WTC11 (cell line): ENCODE data around the gene DNAAF8. TPM values are rescaled to one million over a fixed set of nuclear protein-coding genes. Genes with fewer than 3 reads are reported as not detected.

Source experiments
- ATAC-seq: fragments of 200-7000 bp; cut with Tn5 transposase; 2 replicates; pipeline ENCODE4 v1.10.0; 2021; ENCODE audit warnings: mild to moderate bottlenecking, moderate library complexity
- CTCF ChIA-PET: fragments of 300-600 bp; sonication (Branson Sonifier 250); formaldehyde crosslinking; loops from one replicate; lab custom pipeline; 2021; ENCODE audit warnings: antibody characterized with exemption; lab: Charles Lee
- POLR2A ChIA-PET: fragments of 350-600 bp; sonication (Branson Sonifier 250); formaldehyde crosslinking; loops from one replicate; lab custom pipeline; 2021; ENCODE audit warnings: antibody characterized with exemption; lab: Charles Lee
- DNase-seq: peaks from one replicate; pipeline ENCODE4 v3.0.0; 2021; ENCODE audit warnings: low spot score
- H3K27ac Mint-ChIP-seq: 2 replicates; pipeline ENCODE4 v1.8.0; 2021; ENCODE audit warnings: mixed read lengths
- H3K27me3 Mint-ChIP-seq: 2 replicates; pipeline ENCODE4 v1.8.0; 2021; ENCODE audit warnings: low read depth, mild to moderate bottlenecking, moderate library complexity, mixed read lengths
- H3K36me3 Mint-ChIP-seq: 2 replicates; pipeline ENCODE4 v1.8.0; 2021; ENCODE audit warnings: mixed read lengths
- H3K4me1 Mint-ChIP-seq: 2 replicates; pipeline ENCODE4 v1.8.0; 2022; ENCODE audit warnings: mixed read lengths
- H3K4me3 Mint-ChIP-seq: 2 replicates; pipeline ENCODE4 v1.8.0; 2021; ENCODE audit warnings: mild to moderate bottlenecking, moderate library complexity, mixed read lengths
- H3K9me3 Mint-ChIP-seq: 2 replicates; pipeline ENCODE4 v1.8.0; 2021; ENCODE audit warnings: mixed read lengths
- ELF4 ChIP-seq: sonication (generic); formaldehyde crosslinking; IDR thresholded peaks from 2 replicates; pipeline ENCODE4 v1.8.1; 2022; ENCODE audit warnings: low read depth, mild to moderate bottlenecking, moderate library complexity, missing genetic modification reagents
- GRHL2 ChIP-seq: fragments of 250-450 bp; sonication (Bioruptor Pico); IDR thresholded peaks from 2 replicates; pipeline ENCODE4 v1.8.0; 2022; ENCODE audit warnings: mild to moderate bottlenecking, moderate library complexity; ENCODE audit not compliant: insufficient replicate concordance, severe bottlenecking
- JAZF1 ChIP-seq: fragments of 250-450 bp; sonication (Bioruptor Pico); IDR thresholded peaks from 2 replicates; pipeline ENCODE4 v1.9.0; 2021; ENCODE audit warnings: moderate library complexity, mild to moderate bottlenecking, inconsistent platforms
- NFYB ChIP-seq: sonication (generic); formaldehyde crosslinking; conservative IDR thresholded peaks from 2 replicates; pipeline ENCODE4 v1.8.0; 2022; ENCODE audit warnings: low read depth, missing genetic modification reagents
- SMAD4 ChIP-seq: sonication (generic); formaldehyde crosslinking; IDR thresholded peaks from 2 replicates; pipeline ENCODE4 v1.8.0; 2022; ENCODE audit warnings: mild to moderate bottlenecking, missing genetic modification reagents
- SP1 ChIP-seq: sonication (generic); formaldehyde crosslinking; conservative IDR thresholded peaks from 2 replicates; pipeline ENCODE4 v1.8.1; 2022; ENCODE audit warnings: missing genetic modification reagents
- TEAD1 ChIP-seq: sonication (generic); formaldehyde crosslinking; IDR thresholded peaks from 2 replicates; pipeline ENCODE4 v1.8.0; 2022; ENCODE audit warnings: mild to moderate bottlenecking, missing genetic modification reagents
- TEAD4 ChIP-seq: sonication (generic); formaldehyde crosslinking; IDR thresholded peaks from 2 replicates; pipeline ENCODE4 v1.8.0; 2022; ENCODE audit warnings: mild to moderate bottlenecking, missing genetic modification reagents
- TP53 ChIP-seq: sonication (generic); formaldehyde crosslinking; IDR thresholded peaks from 2 replicates; pipeline ENCODE4 v1.8.1; 2023; ENCODE audit warnings: mild to moderate bottlenecking, missing genetic modification reagents
- ZNF138 ChIP-seq: sonication (generic); formaldehyde crosslinking; conservative IDR thresholded peaks from 2 replicates; pipeline ENCODE4 v1.8.1; 2022; ENCODE audit warnings: mild to moderate bottlenecking, moderate library complexity, missing genetic modification reagents
- total RNA-seq: library from RNA; stranded (reverse); gene quantifications from 3 replicates; pipeline ENCODE4 v1.2.3, GENCODE V29; 2021
- TF ChIP-seq, protein P1 (sequence below): sonication (generic); formaldehyde crosslinking; conservative IDR thresholded peaks from 2 replicates; pipeline ENCODE4 v1.8.1; 2022; ENCODE audit warnings: mild to moderate bottlenecking, missing genetic modification reagents
- TF ChIP-seq, protein P2 (sequence below): sonication (generic); formaldehyde crosslinking; IDR thresholded peaks from 2 replicates; pipeline ENCODE4 v1.8.0; 2023; ENCODE audit warnings: missing genetic modification reagents, mild to moderate bottlenecking, borderline replicate concordance
- TF ChIP-seq, protein P3 (sequence below): sonication (generic); formaldehyde crosslinking; conservative IDR thresholded peaks from 2 replicates; pipeline ENCODE4 v1.8.1; 2023; ENCODE audit warnings: mild to moderate bottlenecking, low read depth, missing genetic modification reagents, moderate library complexity
- TF ChIP-seq, protein P4 (sequence below): sonication (generic); formaldehyde crosslinking; IDR thresholded peaks from 2 replicates; pipeline ENCODE4 v1.8.0; 2022; ENCODE audit warnings: missing genetic modification reagents
- TF ChIP-seq, protein P5 (sequence below): sonication (generic); formaldehyde crosslinking; IDR thresholded peaks from 2 replicates; pipeline ENCODE4 v1.8.1; 2023; ENCODE audit warnings: mild to moderate bottlenecking, missing genetic modification reagents, borderline replicate concordance

The DNAAF8 gene
- total RNA-seq, 1 experiment from 2014 or later, result 0.09 TPM

DNA sequence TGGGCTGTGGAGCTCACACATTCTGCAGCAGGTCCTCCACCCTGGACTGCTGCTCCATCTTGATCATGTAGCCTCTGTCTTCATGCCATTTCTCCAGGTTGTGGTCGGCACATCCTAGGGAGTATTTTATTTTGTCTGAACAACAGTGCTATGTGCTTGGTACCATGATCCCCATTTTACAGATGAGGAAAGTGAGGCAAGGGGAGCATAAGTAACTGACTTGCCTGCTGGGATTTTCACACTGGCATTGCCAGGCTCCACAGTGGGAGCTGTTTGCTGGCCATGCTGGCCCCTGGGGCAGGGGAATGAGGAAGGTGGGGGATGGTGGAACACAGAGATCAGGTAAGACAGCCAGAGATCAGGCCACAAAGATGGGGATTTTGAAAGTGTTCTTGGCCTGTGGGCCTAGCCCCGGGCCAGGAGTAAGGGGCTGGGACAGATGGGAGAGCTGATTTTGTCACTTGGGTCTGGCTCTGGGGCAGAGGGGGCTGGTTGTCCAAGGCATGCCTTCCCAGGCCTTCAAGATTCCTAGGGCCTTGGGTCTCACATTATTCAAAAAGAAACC, 41.9 kb downstream of the DNAAF8 start:
- Mint-ChIP-seq H3K4me1 (no peaks in the 10 kb centered on the region), H3K27me3 (no peaks in the 10 kb centered on the region), H3K4me3 (no peak overlapping the region), H3K36me3 (no peaks in the 10 kb centered on the region), H3K9me3 (no peaks in the 10 kb centered on the region), H3K27ac (no peak overlapping the region)
- ChIA-PET POLR2A (no interaction called here), CTCF (interaction anchor here (0.7 to 1.2 kb wide), 2 partner anchors 11 to 32 kb away, joined by 3 read pairs; partner anchors contain the start of gene SEPTIN12)
- DNase-seq, result no peak
- ATAC-seq, result no peak
- TF ChIP-seq GRHL2 (CRISPR knock-in tag) (no peak), ZNF138 (no peak)
- TF ChIP-seq, protein P1, sequence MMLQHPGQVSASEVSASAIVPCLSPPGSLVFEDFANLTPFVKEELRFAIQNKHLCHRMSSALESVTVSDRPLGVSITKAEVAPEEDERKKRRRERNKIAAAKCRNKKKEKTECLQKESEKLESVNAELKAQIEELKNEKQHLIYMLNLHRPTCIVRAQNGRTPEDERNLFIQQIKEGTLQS (CRISPR knock-in tag), result no peak
- TF ChIP-seq, protein P2, sequence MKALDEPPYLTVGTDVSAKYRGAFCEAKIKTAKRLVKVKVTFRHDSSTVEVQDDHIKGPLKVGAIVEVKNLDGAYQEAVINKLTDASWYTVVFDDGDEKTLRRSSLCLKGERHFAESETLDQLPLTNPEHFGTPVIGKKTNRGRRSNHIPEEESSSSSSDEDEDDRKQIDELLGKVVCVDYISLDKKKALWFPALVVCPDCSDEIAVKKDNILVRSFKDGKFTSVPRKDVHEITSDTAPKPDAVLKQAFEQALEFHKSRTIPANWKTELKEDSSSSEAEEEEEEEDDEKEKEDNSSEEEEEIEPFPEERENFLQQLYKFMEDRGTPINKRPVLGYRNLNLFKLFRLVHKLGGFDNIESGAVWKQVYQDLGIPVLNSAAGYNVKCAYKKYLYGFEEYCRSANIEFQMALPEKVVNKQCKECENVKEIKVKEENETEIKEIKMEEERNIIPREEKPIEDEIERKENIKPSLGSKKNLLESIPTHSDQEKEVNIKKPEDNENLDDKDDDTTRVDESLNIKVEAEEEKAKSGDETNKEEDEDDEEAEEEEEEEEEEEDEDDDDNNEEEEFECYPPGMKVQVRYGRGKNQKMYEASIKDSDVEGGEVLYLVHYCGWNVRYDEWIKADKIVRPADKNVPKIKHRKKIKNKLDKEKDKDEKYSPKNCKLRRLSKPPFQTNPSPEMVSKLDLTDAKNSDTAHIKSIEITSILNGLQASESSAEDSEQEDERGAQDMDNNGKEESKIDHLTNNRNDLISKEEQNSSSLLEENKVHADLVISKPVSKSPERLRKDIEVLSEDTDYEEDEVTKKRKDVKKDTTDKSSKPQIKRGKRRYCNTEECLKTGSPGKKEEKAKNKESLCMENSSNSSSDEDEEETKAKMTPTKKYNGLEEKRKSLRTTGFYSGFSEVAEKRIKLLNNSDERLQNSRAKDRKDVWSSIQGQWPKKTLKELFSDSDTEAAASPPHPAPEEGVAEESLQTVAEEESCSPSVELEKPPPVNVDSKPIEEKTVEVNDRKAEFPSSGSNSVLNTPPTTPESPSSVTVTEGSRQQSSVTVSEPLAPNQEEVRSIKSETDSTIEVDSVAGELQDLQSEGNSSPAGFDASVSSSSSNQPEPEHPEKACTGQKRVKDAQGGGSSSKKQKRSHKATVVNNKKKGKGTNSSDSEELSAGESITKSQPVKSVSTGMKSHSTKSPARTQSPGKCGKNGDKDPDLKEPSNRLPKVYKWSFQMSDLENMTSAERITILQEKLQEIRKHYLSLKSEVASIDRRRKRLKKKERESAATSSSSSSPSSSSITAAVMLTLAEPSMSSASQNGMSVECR, result no peak

DNA sequence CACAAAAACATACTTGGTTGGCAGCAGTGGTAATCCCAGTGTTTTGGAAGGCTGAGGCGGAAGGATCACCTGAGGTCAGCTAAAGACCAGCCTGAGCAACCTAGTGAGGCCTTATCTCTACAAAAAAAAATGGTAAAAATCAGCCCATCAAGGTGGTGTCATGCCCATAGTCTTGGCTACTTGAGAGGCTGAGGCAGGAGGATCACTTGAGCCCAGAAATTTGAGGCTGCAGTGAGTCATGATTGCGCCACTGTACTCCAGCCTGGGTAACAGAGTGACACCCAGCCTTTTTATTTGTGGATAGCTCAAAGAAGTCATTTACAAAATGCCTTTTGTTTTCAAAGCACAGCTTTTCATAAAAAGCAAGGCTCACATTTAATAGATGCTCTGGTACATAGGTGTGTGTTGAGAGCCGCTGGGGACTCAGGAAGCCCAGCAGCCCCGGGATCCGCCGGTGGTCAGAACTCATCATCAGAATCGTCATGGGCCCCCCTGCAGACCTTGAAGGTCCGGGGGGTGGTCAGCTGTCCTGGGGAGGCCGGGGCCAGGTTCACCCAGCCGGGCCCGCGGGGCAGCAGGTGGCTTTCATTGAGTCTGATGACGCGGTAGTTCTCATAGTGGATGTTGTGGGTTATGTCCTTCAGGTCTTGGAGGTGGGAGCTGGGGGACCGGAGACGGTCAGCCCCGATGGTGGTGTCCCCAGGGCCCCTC, 43.2 kb downstream of the DNAAF8 start:
- POLR2A ChIA-PET, result no interaction called here
- Mint-ChIP-seq H3K27me3 (no peaks in the 10 kb centered on the region), H3K4me3 (no peak overlapping the region), H3K9me3 (no peaks in the 10 kb centered on the region), H3K4me1 (no peaks in the 10 kb centered on the region), H3K36me3 (no peaks in the 10 kb centered on the region), H3K27ac (no peak overlapping the region)
- CTCF ChIA-PET, result interaction anchor here (1.2 kb wide), 1 partner anchor 94 kb away, joined by 4 read pairs; no protein-coding TSS in a partner anchor
- TF ChIP-seq SP1 (CRISPR knock-in tag) (no peak), NFYB (CRISPR knock-in tag) (no peak), ZNF138 (no peak), TEAD1 (CRISPR knock-in tag) (no peak), TP53 (CRISPR knock-in tag) (no peak), JAZF1 (CRISPR knock-in tag) (no peak), ELF4 (CRISPR knock-in tag) (no peak), TEAD4 (CRISPR knock-in tag) (no peak), SMAD4 (CRISPR knock-in tag) (no peak)
- TF ChIP-seq, protein P3, sequence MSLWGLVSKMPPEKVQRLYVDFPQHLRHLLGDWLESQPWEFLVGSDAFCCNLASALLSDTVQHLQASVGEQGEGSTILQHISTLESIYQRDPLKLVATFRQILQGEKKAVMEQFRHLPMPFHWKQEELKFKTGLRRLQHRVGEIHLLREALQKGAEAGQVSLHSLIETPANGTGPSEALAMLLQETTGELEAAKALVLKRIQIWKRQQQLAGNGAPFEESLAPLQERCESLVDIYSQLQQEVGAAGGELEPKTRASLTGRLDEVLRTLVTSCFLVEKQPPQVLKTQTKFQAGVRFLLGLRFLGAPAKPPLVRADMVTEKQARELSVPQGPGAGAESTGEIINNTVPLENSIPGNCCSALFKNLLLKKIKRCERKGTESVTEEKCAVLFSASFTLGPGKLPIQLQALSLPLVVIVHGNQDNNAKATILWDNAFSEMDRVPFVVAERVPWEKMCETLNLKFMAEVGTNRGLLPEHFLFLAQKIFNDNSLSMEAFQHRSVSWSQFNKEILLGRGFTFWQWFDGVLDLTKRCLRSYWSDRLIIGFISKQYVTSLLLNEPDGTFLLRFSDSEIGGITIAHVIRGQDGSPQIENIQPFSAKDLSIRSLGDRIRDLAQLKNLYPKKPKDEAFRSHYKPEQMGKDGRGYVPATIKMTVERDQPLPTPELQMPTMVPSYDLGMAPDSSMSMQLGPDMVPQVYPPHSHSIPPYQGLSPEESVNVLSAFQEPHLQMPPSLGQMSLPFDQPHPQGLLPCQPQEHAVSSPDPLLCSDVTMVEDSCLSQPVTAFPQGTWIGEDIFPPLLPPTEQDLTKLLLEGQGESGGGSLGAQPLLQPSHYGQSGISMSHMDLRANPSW (CRISPR knock-in tag), result no peak
- TF ChIP-seq, protein P4, sequence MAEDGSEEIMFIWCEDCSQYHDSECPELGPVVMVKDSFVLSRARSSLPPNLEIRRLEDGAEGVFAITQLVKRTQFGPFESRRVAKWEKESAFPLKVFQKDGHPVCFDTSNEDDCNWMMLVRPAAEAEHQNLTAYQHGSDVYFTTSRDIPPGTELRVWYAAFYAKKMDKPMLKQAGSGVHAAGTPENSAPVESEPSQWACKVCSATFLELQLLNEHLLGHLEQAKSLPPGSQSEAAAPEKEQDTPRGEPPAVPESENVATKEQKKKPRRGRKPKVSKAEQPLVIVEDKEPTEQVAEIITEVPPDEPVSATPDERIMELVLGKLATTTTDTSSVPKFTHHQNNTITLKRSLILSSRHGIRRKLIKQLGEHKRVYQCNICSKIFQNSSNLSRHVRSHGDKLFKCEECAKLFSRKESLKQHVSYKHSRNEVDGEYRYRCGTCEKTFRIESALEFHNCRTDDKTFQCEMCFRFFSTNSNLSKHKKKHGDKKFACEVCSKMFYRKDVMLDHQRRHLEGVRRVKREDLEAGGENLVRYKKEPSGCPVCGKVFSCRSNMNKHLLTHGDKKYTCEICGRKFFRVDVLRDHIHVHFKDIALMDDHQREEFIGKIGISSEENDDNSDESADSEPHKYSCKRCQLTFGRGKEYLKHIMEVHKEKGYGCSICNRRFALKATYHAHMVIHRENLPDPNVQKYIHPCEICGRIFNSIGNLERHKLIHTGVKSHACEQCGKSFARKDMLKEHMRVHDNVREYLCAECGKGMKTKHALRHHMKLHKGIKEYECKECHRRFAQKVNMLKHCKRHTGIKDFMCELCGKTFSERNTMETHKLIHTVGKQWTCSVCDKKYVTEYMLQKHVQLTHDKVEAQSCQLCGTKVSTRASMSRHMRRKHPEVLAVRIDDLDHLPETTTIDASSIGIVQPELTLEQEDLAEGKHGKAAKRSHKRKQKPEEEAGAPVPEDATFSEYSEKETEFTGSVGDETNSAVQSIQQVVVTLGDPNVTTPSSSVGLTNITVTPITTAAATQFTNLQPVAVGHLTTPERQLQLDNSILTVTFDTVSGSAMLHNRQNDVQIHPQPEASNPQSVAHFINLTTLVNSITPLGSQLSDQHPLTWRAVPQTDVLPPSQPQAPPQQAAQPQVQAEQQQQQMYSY (CRISPR knock-in tag), result no peak
- TF ChIP-seq, protein P1 (CRISPR knock-in tag), result no peak
- TF ChIP-seq, protein P5, sequence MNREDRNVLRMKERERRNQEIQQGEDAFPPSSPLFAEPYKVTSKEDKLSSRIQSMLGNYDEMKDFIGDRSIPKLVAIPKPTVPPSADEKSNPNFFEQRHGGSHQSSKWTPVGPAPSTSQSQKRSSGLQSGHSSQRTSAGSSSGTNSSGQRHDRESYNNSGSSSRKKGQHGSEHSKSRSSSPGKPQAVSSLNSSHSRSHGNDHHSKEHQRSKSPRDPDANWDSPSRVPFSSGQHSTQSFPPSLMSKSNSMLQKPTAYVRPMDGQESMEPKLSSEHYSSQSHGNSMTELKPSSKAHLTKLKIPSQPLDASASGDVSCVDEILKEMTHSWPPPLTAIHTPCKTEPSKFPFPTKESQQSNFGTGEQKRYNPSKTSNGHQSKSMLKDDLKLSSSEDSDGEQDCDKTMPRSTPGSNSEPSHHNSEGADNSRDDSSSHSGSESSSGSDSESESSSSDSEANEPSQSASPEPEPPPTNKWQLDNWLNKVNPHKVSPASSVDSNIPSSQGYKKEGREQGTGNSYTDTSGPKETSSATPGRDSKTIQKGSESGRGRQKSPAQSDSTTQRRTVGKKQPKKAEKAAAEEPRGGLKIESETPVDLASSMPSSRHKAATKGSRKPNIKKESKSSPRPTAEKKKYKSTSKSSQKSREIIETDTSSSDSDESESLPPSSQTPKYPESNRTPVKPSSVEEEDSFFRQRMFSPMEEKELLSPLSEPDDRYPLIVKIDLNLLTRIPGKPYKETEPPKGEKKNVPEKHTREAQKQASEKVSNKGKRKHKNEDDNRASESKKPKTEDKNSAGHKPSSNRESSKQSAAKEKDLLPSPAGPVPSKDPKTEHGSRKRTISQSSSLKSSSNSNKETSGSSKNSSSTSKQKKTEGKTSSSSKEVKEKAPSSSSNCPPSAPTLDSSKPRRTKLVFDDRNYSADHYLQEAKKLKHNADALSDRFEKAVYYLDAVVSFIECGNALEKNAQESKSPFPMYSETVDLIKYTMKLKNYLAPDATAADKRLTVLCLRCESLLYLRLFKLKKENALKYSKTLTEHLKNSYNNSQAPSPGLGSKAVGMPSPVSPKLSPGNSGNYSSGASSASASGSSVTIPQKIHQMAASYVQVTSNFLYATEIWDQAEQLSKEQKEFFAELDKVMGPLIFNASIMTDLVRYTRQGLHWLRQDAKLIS, result no peak
- DNase-seq (no peak), ATAC-seq (no peak)
